Neuronal stem cell (in vitro differentiated cells): ENCODE measurements around the gene EPB41L4A.
A peak's percentile ranks its signal among the peaks of the same experiment; 100 is the strongest.
"Not testable (repeated sequence)": the region's sequence is repeated elsewhere in the genome, so short reads cannot be mapped to it uniquely, and the experiment has no call there.

Experiments used
- DNase-seq: peaks from one replicate; pipeline ENCODE4 v3.0.0-alpha.2; 2013; ENCODE audit warnings: low spot score
- H2AFZ ChIP-seq: one replicate; pipeline ENCODE4 v1.6.1; 2013; ENCODE audit warnings: mild to moderate bottlenecking, low read length, inconsistent platforms
- H2AK5ac ChIP-seq: 2 replicates; pipeline ENCODE4 v1.6.1; 2013; ENCODE audit warnings: low read depth, mild to moderate bottlenecking, inconsistent platforms, low read length, moderate library complexity, mixed read lengths
- H2BK120ac ChIP-seq: 2 replicates; pipeline ENCODE4 v1.6.1; 2013; ENCODE audit warnings: low read depth, mild to moderate bottlenecking, inconsistent platforms, low read length, moderate library complexity, mixed read lengths
- H2BK12ac ChIP-seq: one replicate; pipeline ENCODE4 v1.6.1; 2013; ENCODE audit warnings: low read length, inconsistent platforms
- H2BK15ac ChIP-seq: 2 replicates; pipeline ENCODE4 v1.6.1; 2013; ENCODE audit warnings: mild to moderate bottlenecking, low read length, inconsistent platforms, mixed read lengths
- H2BK5ac ChIP-seq: one replicate; pipeline ENCODE4 v1.6.1; 2013; ENCODE audit warnings: inconsistent platforms, mild to moderate bottlenecking, low read length, moderate library complexity
- H3K14ac ChIP-seq: one replicate; pipeline ENCODE4 v1.6.1; 2013; ENCODE audit warnings: low read length, inconsistent platforms
- H3K18ac ChIP-seq: 2 replicates; pipeline ENCODE4 v1.6.1; 2013; ENCODE audit warnings: low read length, inconsistent platforms
- H3K23ac ChIP-seq: 2 replicates; pipeline ENCODE4 v1.6.1; 2013; ENCODE audit warnings: low read depth, mild to moderate bottlenecking, mixed read lengths, low read length, inconsistent platforms; ENCODE audit not compliant: poor library complexity
- H3K27ac ChIP-seq: replicated peaks from 3 replicates; pipeline ENCODE4 v1.5.1; 2013; ENCODE audit warnings: low read length, inconsistent platforms
- H3K27me3 ChIP-seq, 3 experiments: 2 replicates each; pipeline ENCODE4 v1.6.1; 2013; ENCODE audit warnings: low read length in 3 of 3, mild to moderate bottlenecking in 2 of 3, inconsistent platforms in 1 of 3, low read depth in 1 of 3, mixed read lengths in 1 of 3, moderate library complexity in 1 of 3; ENCODE audit not compliant: control insufficient read depth in 3 of 3, insufficient read depth in 3 of 3
- H3K36me3 ChIP-seq, 2 donors: replicated peaks in 1 of 2; 2 replicates each; pipeline ENCODE4 v1.6.1; 2013; ENCODE audit warnings: low read length in 2 of 2; ENCODE audit not compliant: control insufficient read depth in 2 of 2, insufficient read depth in 2 of 2
- H3K4ac ChIP-seq: 2 replicates; pipeline ENCODE4 v1.6.1; 2013; ENCODE audit warnings: inconsistent platforms, mild to moderate bottlenecking, low read length, moderate library complexity
- H3K4me1 ChIP-seq, 2 donors: 1 replicate in 1 of 2; 2 replicates in 1 of 2; pipeline ENCODE4 v1.6.1; 2013; ENCODE audit warnings: low read length in 2 of 2, low read depth in 1 of 2; ENCODE audit not compliant: control insufficient read depth in 2 of 2, insufficient read depth in 1 of 2
- H3K4me2 ChIP-seq: one replicate; pipeline ENCODE4 v1.6.1; 2013; ENCODE audit warnings: mild to moderate bottlenecking, low read length, inconsistent platforms; ENCODE audit not compliant: insufficient read depth, poor library complexity, severe bottlenecking
- H3K4me3 ChIP-seq, 2 donors: 2 replicates each; pipeline ENCODE4 v1.5.1; 2013; ENCODE audit warnings: low read length in 2 of 2, mild to moderate bottlenecking in 2 of 2, inconsistent platforms in 1 of 2, moderate library complexity in 1 of 2
- H3K79me1 ChIP-seq: one replicate; pipeline ENCODE4 v1.6.1; 2013; ENCODE audit warnings: low read depth, mild to moderate bottlenecking, inconsistent platforms, low read length, moderate library complexity
- H3K9ac ChIP-seq: one replicate; pipeline ENCODE4 v1.6.1; 2013; ENCODE audit warnings: mild to moderate bottlenecking, low read depth, low read length, inconsistent platforms; ENCODE audit not compliant: poor library complexity
- H3K9me3 ChIP-seq, 2 donors: replicated peaks in 1 of 2; 2 replicates each; pipeline versions ENCODE3 to v1.6.1; 2013; ENCODE audit warnings: low read length in 2 of 2, mild to moderate bottlenecking in 2 of 2, inconsistent platforms in 1 of 2, low read depth in 1 of 2, mixed read lengths in 1 of 2, moderate library complexity in 1 of 2; ENCODE audit not compliant: control insufficient read depth in 2 of 2, insufficient read depth in 1 of 2
- H4K8ac ChIP-seq: one replicate; pipeline ENCODE4 v1.6.1; 2013; ENCODE audit warnings: low read depth, mild to moderate bottlenecking, inconsistent platforms, low read length, moderate library complexity
- H4K91ac ChIP-seq: one replicate; pipeline ENCODE4 v1.6.1; 2013; ENCODE audit warnings: low read length, low read depth, mild to moderate bottlenecking, inconsistent platforms; ENCODE audit not compliant: poor library complexity
- WGBS, 2 donors: extraction: QIAGEN DNeasy Blood & Tissue Kit; methylation state at CpG; one replicate each; pipeline ENCODE4 v1.1.7; 2013; ENCODE audit warnings: missing lambda C conversion rate in 2 of 2, mixed read lengths in 1 of 2; ENCODE audit not compliant: insufficient read length in 2 of 2, insufficient replicate concordance in 1 of 2; ENCODE audit errors: extremely low coverage in 2 of 2; 5-methylcytosine and 5-hydroxymethylcytosine counted together

EPB41L4A gene

DNA sequence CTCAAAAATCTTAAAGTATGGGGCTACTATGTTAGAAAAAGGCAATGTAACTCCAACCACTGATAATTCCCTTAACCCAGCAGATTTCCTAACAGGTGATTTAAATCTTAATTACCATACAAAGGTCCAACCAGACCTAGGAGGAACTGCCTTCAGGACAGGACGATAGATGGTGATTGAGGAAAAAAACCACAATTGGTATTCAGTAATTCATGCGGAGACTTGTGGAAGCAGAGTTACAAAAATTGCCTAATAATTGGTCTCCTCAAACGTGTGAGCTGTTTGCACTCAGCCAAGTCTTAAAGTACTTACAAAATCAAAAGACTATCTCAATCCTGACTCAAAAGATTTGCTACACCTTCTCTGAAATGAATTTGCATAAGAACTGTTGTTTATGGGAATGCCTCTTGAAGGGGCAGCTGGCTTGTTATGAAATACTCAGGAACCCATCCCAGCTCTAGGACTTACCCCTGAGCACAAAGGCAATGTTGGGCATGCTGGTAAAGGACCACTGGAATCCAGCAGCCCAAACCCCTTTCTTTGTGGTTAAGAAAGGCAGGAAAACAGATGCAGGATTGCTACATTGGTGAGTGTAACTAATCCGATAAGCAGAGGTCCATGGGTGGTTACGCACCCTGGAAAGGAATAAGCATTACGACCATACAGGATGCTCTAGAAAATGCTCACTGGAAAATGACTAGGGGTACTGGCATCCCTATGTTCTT lies 26.7 kb upstream of the EPB41L4A start:
- H3K27ac ChIP-seq, result no peak overlapping the region
- DNase-seq, result no peak
- no peak overlapping the region for H3K9ac ChIP-seq
- H2BK5ac ChIP-seq, result no peak overlapping the region
- no CpG with 5 or more reads among the region's 6 CpGs for whole genome bisulfite sequencing, 2 donors
- H3K4ac ChIP-seq, result no peak overlapping the region
- H4K91ac ChIP-seq, result no peak overlapping the region
- H2BK12ac ChIP-seq, result no peak overlapping the region
- H2BK15ac ChIP-seq, result no peak overlapping the region
- H3K27me3 ChIP-seq, result no peaks in the 10 kb centered on the region
- H3K4me3 ChIP-seq, result no peak overlapping the region
- H3K4me1 ChIP-seq, result no peaks in the 10 kb centered on the region
- H2AFZ ChIP-seq, result no peak overlapping the region
- no peaks in the 10 kb centered on the region for H3K36me3 ChIP-seq
- H3K14ac ChIP-seq, result no peak overlapping the region
- H2AK5ac ChIP-seq, result no peak overlapping the region
- no peaks in the 10 kb centered on the region for H3K79me1 ChIP-seq
- H3K23ac ChIP-seq, result no peak overlapping the region
- no peaks in the 10 kb centered on the region for H3K9me3 ChIP-seq
- H3K4me2 ChIP-seq, result no peak overlapping the region
- H3K18ac ChIP-seq, result no peak overlapping the region
- H4K8ac ChIP-seq, result no peak overlapping the region
- no peak overlapping the region for H2BK120ac ChIP-seq

DNA sequence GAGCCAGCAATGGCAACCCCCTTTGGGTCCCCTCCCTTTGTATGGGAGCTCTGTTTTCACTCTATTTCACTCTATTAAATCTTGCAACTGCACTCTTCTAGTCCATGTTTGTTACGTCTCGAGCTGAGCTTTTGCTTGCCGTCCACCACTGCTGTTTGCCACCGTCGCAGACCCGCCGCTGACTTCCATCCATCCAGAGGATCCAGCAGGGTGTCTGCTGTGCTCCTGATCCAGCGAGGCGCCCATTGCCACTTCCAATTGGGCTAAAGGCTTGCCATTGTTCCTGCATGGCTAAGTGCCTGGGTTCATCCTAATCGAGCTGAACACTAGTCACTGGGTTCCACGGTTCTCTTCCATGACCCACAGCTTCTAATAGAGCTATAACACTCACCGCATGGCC lies 24.9 kb upstream of the EPB41L4A start:
- H3K9me3 ChIP-seq, H3K36me3 ChIP-seq, H2BK12ac ChIP-seq, H2BK120ac ChIP-seq, H2BK5ac ChIP-seq, H2AK5ac ChIP-seq, H2BK15ac ChIP-seq, H3K4me3 ChIP-seq, H3K14ac ChIP-seq, H3K27ac ChIP-seq, H2AFZ ChIP-seq, H3K79me1 ChIP-seq, H4K8ac ChIP-seq, H3K4ac ChIP-seq, H3K4me1 ChIP-seq, H3K18ac ChIP-seq, H3K4me2 ChIP-seq, H3K23ac ChIP-seq, H3K9ac ChIP-seq, H3K27me3 ChIP-seq, DNase-seq, H4K91ac ChIP-seq: not testable (repeated sequence)
- WGBS, 2 donors, result no CpG with 5 or more reads among the region's 12 CpGs

DNA sequence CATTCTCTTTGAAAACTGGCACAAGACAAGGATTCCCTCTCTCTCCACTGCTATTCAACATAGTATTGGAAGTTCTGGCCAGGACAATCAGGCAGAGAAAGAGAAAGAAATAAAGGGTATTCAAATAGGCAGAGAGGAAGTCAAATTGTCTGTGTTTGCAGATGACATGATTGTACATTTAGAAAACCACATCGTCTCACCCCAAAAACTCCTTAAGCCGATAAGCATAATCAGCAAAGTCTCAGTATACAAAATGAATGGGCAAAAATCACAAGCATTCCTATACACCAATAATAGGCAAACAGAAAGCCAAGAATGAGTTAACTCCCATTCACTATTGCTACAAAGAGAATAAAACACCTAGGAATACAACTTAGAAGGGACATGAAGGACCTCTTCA lies 21.0 kb upstream of the EPB41L4A start:
- no peaks in the 10 kb centered on the region for H3K79me1 ChIP-seq
- no peak for DNase-seq

DNA sequence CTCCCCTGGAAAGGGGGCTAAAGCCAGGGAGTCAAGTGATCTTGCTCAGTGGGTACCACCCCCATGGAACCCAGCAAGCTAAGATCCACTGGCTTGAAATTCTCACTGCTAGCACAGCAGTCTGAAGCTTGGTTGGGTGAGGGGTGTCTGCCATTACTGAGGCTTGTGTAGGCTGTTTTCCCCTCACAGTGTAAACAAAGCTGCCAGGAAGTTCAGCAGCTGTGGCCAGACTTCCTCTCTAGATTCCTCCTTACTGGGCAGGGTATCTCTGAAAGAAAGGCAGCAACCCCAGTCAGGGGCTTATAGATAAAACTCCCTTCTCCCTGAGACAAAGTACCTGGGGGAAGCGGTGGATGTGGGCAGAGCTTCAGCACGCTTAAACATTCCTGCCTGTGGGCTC lies 17.1 kb upstream of the EPB41L4A start:
- H3K23ac ChIP-seq, result no peak overlapping the region
- no peak overlapping the region for H2AK5ac ChIP-seq
- H3K27me3 ChIP-seq, result no peaks in the 10 kb centered on the region
- no CpG with 5 or more reads among the region's 2 CpGs for WGBS, 2 donors
- H4K91ac ChIP-seq, result no peak overlapping the region
- peaks cover 0 to 8% of the 10 kb centered on the region in 2 donors for H3K9me3 ChIP-seq
- no peak for DNase-seq
- H3K14ac ChIP-seq, result no peak overlapping the region
- H3K4me2 ChIP-seq, result no peak overlapping the region
- H2BK15ac ChIP-seq, result no peak overlapping the region
- peak overlapping the region; percentile 89 for H2AFZ ChIP-seq
- H2BK12ac ChIP-seq, result no peak overlapping the region
- H2BK5ac ChIP-seq, result no peak overlapping the region
- H3K36me3 ChIP-seq, result no peaks in the 10 kb centered on the region
- no peaks in the 10 kb centered on the region for H3K79me1 ChIP-seq
- no peak overlapping the region for H3K9ac ChIP-seq
- H4K8ac ChIP-seq, result no peak overlapping the region
- H2BK120ac ChIP-seq, result no peak overlapping the region
- H3K4ac ChIP-seq, result no peak overlapping the region
- no peaks in the 10 kb centered on the region for H3K4me1 ChIP-seq
- H3K4me3 ChIP-seq, result no peak overlapping the region
- H3K18ac ChIP-seq, result no peak overlapping the region
- no peak overlapping the region for H3K27ac ChIP-seq

More for the DNA sequence above, 21.0 kb upstream of the EPB41L4A start:
- Histone ChIP-seq H3K23ac (no peak overlapping the region), H3K18ac (no peak overlapping the region), H3K4me1 (no peaks in the 10 kb centered on the region), H3K4ac (no peak overlapping the region), H4K91ac (no peak overlapping the region), H2BK5ac (no peak overlapping the region), H2BK15ac (no peak overlapping the region), H3K9me3 (no peaks in the 10 kb centered on the region), H3K14ac (no peak overlapping the region), H3K9ac (no peak overlapping the region), H3K4me2 (no peak overlapping the region), H3K4me3 (no peak overlapping the region), H2BK12ac (no peak overlapping the region), H4K8ac (no peak overlapping the region), H2AK5ac (no peak overlapping the region), H2AFZ (no peak overlapping the region), H3K27me3 (no peaks in the 10 kb centered on the region), H3K36me3 (no peaks in the 10 kb centered on the region), H3K27ac (no peak overlapping the region), H2BK120ac (no peak overlapping the region)
- no CpG with 5 or more reads among the region's 2 CpGs for WGBS, 2 donors
